ENCODE measurements around the gene LIMD2.

Gene LIMD2

DNA sequence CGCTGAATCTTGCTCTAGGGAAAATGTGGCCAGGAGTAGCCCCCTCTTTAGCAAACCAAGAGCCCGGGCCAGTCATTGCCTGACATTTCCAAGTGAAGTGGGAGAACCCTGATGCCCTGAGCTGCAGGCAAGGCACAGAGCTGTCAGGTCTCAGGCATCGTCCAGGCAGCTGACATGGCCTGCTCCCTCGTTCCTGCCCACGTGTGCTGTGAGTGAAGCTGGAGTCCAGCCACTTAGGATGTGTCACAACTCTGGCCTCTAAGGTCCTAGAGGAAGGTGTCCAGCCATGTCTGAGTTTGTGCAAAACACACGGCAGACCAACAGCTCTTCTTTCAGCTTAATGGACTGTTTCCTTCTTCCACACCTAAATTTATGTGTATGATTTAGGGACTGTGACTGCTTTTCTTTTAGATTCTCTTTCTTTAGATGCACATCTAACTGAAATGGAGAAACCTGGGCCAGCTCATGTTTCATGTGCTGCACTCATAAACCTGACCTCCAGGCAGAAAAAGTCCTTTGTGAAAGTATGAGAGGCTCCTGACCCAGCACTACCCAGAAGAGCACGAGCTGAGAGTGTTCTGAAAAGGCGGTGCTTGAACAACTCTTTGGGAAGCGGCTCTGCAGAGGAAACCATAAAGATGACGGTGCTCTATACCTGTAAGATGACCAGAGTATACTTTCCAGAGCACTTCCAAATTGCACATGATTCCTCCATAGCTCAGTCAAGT is 14.8 kb upstream of the LIMD2 start:
- no peak overlapping the region for H3K27ac ChIP-seq (ENCODE audit: low read depth, low read length)
- H3K9ac ChIP-seq (ENCODE audit: low read length in 5 of 5) = no peak overlapping the region
- peaks cover 0 to 9% (median 0%) of the 10 kb centered on the region in 5 donors for H3K4me1 ChIP-seq (ENCODE audit: control insufficient read depth in 5 of 5, insufficient read depth in 5 of 5, low read length in 5 of 5)
- H3K27me3 ChIP-seq (ENCODE audit: control insufficient read depth in 5 of 5, insufficient read depth in 4 of 5, low read length in 5 of 5) = no peaks in the 10 kb centered on the region
- H3K9me3 ChIP-seq (ENCODE audit: control insufficient read depth in 5 of 5, low read length in 5 of 5) = no peaks in the 10 kb centered on the region
- H3K4me3 ChIP-seq (ENCODE audit: low read depth in 1 of 5, low read length in 5 of 5) = no peak overlapping the region
- H3K36me3 ChIP-seq (ENCODE audit: control insufficient read depth in 5 of 5, insufficient read depth in 5 of 5, low read length in 5 of 5) = peaks cover 21 to 68% (median 45%) of the 10 kb centered on the region in 5 donors

GRCh38 chr17:63709110-63709509 is 9.2 kb upstream of the LIMD2 start:
- H3K4me3 ChIP-seq (ENCODE audit: low read depth in 1 of 5, low read length in 5 of 5) = no peak overlapping the region
- no peak overlapping the region for H3K27ac ChIP-seq (ENCODE audit: low read depth, low read length)
- no peaks in the 10 kb centered on the region for H3K9me3 ChIP-seq (ENCODE audit: control insufficient read depth in 5 of 5, low read length in 5 of 5)
- H3K9ac ChIP-seq (ENCODE audit: low read length in 5 of 5) = no peak overlapping the region
- no peaks in the 10 kb centered on the region for H3K27me3 ChIP-seq (ENCODE audit: control insufficient read depth in 5 of 5, insufficient read depth in 4 of 5, low read length in 5 of 5)
- H3K4me1 ChIP-seq (ENCODE audit: control insufficient read depth in 5 of 5, insufficient read depth in 5 of 5, low read length in 5 of 5) = peaks cover 0 to 3% (median 0%) of the 10 kb centered on the region in 5 donors
- peaks cover 19 to 92% (median 77%) of the 10 kb centered on the region in 5 donors for H3K36me3 ChIP-seq (ENCODE audit: control insufficient read depth in 5 of 5, insufficient read depth in 5 of 5, low read length in 5 of 5)

DNA sequence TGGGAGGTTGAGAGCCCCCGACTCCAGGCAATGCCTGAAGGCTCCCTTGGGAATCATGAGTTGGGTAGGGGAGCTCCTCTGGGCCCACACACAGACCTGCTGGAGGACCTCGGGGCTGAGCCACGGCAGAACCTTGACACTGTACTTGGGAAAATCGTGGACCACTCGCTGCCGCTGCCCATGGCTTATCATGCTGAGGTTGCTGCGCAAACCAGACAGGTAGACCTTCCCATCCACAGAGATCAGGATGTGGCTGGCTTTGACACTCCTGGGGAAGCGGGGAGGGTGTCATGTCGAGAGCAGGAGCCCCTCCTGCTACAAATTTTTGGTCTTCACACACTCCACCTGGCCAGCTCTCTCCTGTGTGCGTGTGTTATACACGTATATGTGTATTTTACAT is 7.2 kb upstream of the LIMD2 start:
- H3K36me3 ChIP-seq (ENCODE audit: control insufficient read depth in 5 of 5, insufficient read depth in 5 of 5, low read length in 5 of 5) = peaks cover 13 to 91% (median 75%) of the 10 kb centered on the region in 5 donors
- no peak overlapping the region for H3K4me3 ChIP-seq (ENCODE audit: low read depth in 1 of 5, low read length in 5 of 5)
- H3K27ac ChIP-seq (ENCODE audit: low read depth, low read length) = no peak overlapping the region

GRCh38 chr17:63706336-63707082 is 6.6 kb upstream of the LIMD2 start:
- H3K4me1 ChIP-seq (ENCODE audit: control insufficient read depth in 5 of 5, insufficient read depth in 5 of 5, low read length in 5 of 5) = peaks cover 0 to 7% (median 4%) of the 10 kb centered on the region in 5 donors
- H3K9ac ChIP-seq (ENCODE audit: low read length in 5 of 5) = no peak overlapping the region
- no peak overlapping the region for H3K27ac ChIP-seq (ENCODE audit: low read depth, low read length)
- H3K36me3 ChIP-seq (ENCODE audit: control insufficient read depth in 5 of 5, insufficient read depth in 5 of 5, low read length in 5 of 5) = peaks cover 13 to 84% (median 69%) of the 10 kb centered on the region in 5 donors
- no peak overlapping the region for H3K4me3 ChIP-seq (ENCODE audit: low read depth in 1 of 5, low read length in 5 of 5)
- H3K27me3 ChIP-seq (ENCODE audit: control insufficient read depth in 5 of 5, insufficient read depth in 4 of 5, low read length in 5 of 5) = no peaks in the 10 kb centered on the region
- H3K9me3 ChIP-seq (ENCODE audit: control insufficient read depth in 5 of 5, low read length in 5 of 5) = no peaks in the 10 kb centered on the region

More for the DNA sequence above, 7.2 kb upstream of the LIMD2 start:
- Histone ChIP-seq H3K4me1 (ENCODE audit: control insufficient read depth in 5 of 5, insufficient read depth in 5 of 5, low read length in 5 of 5) (peaks cover 0 to 3% (median under 1%) of the 10 kb centered on the region in 5 donors), H3K9ac (ENCODE audit: low read length in 5 of 5) (no peak overlapping the region), H3K9me3 (ENCODE audit: control insufficient read depth in 5 of 5, low read length in 5 of 5) (no peaks in the 10 kb centered on the region), H3K27me3 (ENCODE audit: control insufficient read depth in 5 of 5, insufficient read depth in 4 of 5, low read length in 5 of 5) (no peaks in the 10 kb centered on the region)

GRCh38 chr17:63705657-63706056 is 5.7 kb upstream of the LIMD2 start:
- no peak overlapping the region for H3K9ac ChIP-seq (ENCODE audit: low read length in 5 of 5)
- H3K4me3 ChIP-seq (ENCODE audit: low read depth in 1 of 5, low read length in 5 of 5) = no peak overlapping the region
- peaks cover 13 to 77% (median 64%) of the 10 kb centered on the region in 5 donors for H3K36me3 ChIP-seq (ENCODE audit: control insufficient read depth in 5 of 5, insufficient read depth in 5 of 5, low read length in 5 of 5)
- no peaks in the 10 kb centered on the region for H3K27me3 ChIP-seq (ENCODE audit: control insufficient read depth in 5 of 5, insufficient read depth in 4 of 5, low read length in 5 of 5)
- H3K9me3 ChIP-seq (ENCODE audit: control insufficient read depth in 5 of 5, low read length in 5 of 5) = no peaks in the 10 kb centered on the region
- H3K4me1 ChIP-seq (ENCODE audit: control insufficient read depth in 5 of 5, insufficient read depth in 5 of 5, low read length in 5 of 5) = peaks cover 4 to 15% (median 12%) of the 10 kb centered on the region in 5 donors
- H3K27ac ChIP-seq (ENCODE audit: low read depth, low read length) = no peak overlapping the region

- peaks cover 4 to 19% (median 14%) of the 10 kb centered on the region in 5 donors for H3K4me1 ChIP-seq (ENCODE audit: control insufficient read depth in 5 of 5, insufficient read depth in 5 of 5, low read length in 5 of 5)
- no peak overlapping the region for H3K27ac ChIP-seq (ENCODE audit: low read depth, low read length)
- H3K4me3 ChIP-seq (ENCODE audit: low read depth in 1 of 5, low read length in 5 of 5) = no peak overlapping the region
- H3K9me3 ChIP-seq (ENCODE audit: control insufficient read depth in 5 of 5, low read length in 5 of 5) = no peaks in the 10 kb centered on the region
- H3K27me3 ChIP-seq (ENCODE audit: control insufficient read depth in 5 of 5, insufficient read depth in 4 of 5, low read length in 5 of 5) = no peaks in the 10 kb centered on the region
- H3K36me3 ChIP-seq (ENCODE audit: control insufficient read depth in 5 of 5, insufficient read depth in 5 of 5, low read length in 5 of 5) = peaks cover 10 to 69% (median 58%) of the 10 kb centered on the region in 5 donors
- H3K9ac ChIP-seq (ENCODE audit: low read length in 5 of 5) = no peak overlapping the region
These were observed 4.9 kb upstream of the LIMD2 start for GRCh38 chr17:63704836-63705235.

DNA sequence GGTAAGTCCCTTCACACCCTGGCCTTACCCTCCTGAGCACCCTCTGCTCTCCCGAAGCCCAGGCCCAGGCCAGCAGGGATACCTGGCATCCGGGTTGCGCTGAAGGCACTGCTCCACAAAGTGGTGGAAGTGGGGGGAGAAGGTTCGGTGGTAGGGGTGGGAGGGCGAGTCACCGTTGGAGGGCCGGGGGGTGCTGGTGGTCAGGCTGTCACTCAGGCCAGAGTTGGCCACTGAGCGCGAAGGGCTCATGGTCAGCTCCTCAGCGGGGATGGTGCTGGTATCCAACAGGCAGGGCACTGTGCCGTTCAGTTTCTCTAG is 4.3 kb upstream of the LIMD2 start:
- Histone ChIP-seq H3K4me3 (ENCODE audit: low read depth in 1 of 5, low read length in 5 of 5) (no peak overlapping the region), H3K9me3 (ENCODE audit: control insufficient read depth in 5 of 5, low read length in 5 of 5) (no peaks in the 10 kb centered on the region), H3K9ac (ENCODE audit: low read length in 5 of 5) (no peak overlapping the region), H3K27me3 (ENCODE audit: control insufficient read depth in 5 of 5, insufficient read depth in 4 of 5, low read length in 5 of 5) (no peaks in the 10 kb centered on the region), H3K27ac (ENCODE audit: low read depth, low read length) (no peak overlapping the region), H3K4me1 (ENCODE audit: control insufficient read depth in 5 of 5, insufficient read depth in 5 of 5, low read length in 5 of 5) (peaks cover 4 to 22% (median 15%) of the 10 kb centered on the region in 5 donors), H3K36me3 (ENCODE audit: control insufficient read depth in 5 of 5, insufficient read depth in 5 of 5, low read length in 5 of 5) (peaks cover 4 to 63% (median 52%) of the 10 kb centered on the region in 5 donors)

GRCh38 chr17:63703556-63704258 is 3.8 kb upstream of the LIMD2 start:
- H3K36me3 ChIP-seq (ENCODE audit: control insufficient read depth in 5 of 5, insufficient read depth in 5 of 5, low read length in 5 of 5) = peaks cover under 1 to 57% (median 46%) of the 10 kb centered on the region in 5 donors
- H3K27ac ChIP-seq (ENCODE audit: low read depth, low read length) = no peak overlapping the region

DNA sequence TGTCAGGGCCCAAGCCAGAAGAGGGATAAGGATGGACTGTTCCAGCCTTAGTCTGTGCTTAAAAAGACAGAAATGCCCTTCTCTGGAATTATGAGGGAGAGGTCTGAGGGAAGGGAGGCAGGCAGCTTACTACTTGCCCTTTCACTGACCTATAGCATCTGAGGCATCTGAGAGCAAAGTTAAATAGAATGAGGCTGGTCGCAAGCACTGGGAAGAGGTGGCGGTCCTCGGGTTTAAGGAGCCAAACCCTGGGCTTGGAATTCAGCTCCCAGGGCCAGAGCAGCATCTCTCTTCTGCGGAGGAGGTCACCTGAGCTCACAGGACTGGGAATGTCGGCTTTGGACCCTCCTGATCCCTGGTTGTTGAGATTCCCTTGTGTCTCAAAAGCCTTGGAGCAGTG is 3.1 kb upstream of the LIMD2 start:
- Histone ChIP-seq H3K9me3 (ENCODE audit: control insufficient read depth in 5 of 5, low read length in 5 of 5) (no peaks in the 10 kb centered on the region), H3K4me1 (ENCODE audit: control insufficient read depth in 5 of 5, insufficient read depth in 5 of 5, low read length in 5 of 5) (peaks cover 4 to 34% (median 26%) of the 10 kb centered on the region in 5 donors), H3K27me3 (ENCODE audit: control insufficient read depth in 5 of 5, insufficient read depth in 4 of 5, low read length in 5 of 5) (no peaks in the 10 kb centered on the region), H3K36me3 (ENCODE audit: control insufficient read depth in 5 of 5, insufficient read depth in 5 of 5, low read length in 5 of 5) (peaks cover 0 to 51% (median 44%) of the 10 kb centered on the region in 5 donors), H3K4me3 (ENCODE audit: low read depth in 1 of 5, low read length in 5 of 5) (no peak overlapping the region), H3K27ac (ENCODE audit: low read depth, low read length) (no peak overlapping the region), H3K9ac (ENCODE audit: low read length in 5 of 5) (no peak overlapping the region)

More at GRCh38 chr17:63703556-63704258, 3.8 kb upstream of the LIMD2 start:
- no peak overlapping the region for H3K9ac ChIP-seq (ENCODE audit: low read length in 5 of 5)
- H3K27me3 ChIP-seq (ENCODE audit: control insufficient read depth in 5 of 5, insufficient read depth in 4 of 5, low read length in 5 of 5) = no peaks in the 10 kb centered on the region
- H3K4me3 ChIP-seq (ENCODE audit: low read depth in 1 of 5, low read length in 5 of 5) = no peak overlapping the region
- peaks cover 4 to 27% (median 20%) of the 10 kb centered on the region in 5 donors for H3K4me1 ChIP-seq (ENCODE audit: control insufficient read depth in 5 of 5, insufficient read depth in 5 of 5, low read length in 5 of 5)
- H3K9me3 ChIP-seq (ENCODE audit: control insufficient read depth in 5 of 5, low read length in 5 of 5) = no peaks in the 10 kb centered on the region

GRCh38 chr17:63702721-63703015 is 2.7 kb upstream of the LIMD2 start:
- Histone ChIP-seq H3K36me3 (ENCODE audit: control insufficient read depth in 5 of 5, insufficient read depth in 5 of 5, low read length in 5 of 5) (peaks cover 0 to 50% (median 44%) of the 10 kb centered on the region in 5 donors), H3K27me3 (ENCODE audit: control insufficient read depth in 5 of 5, insufficient read depth in 4 of 5, low read length in 5 of 5) (no peaks in the 10 kb centered on the region), H3K4me3 (ENCODE audit: low read depth in 1 of 5, low read length in 5 of 5) (no peak overlapping the region), H3K9me3 (ENCODE audit: control insufficient read depth in 5 of 5, low read length in 5 of 5) (no peaks in the 10 kb centered on the region), H3K27ac (ENCODE audit: low read depth, low read length) (no peak overlapping the region), H3K4me1 (ENCODE audit: control insufficient read depth in 5 of 5, insufficient read depth in 5 of 5, low read length in 5 of 5) (peaks cover 4 to 37% (median 30%) of the 10 kb centered on the region in 5 donors), H3K9ac (ENCODE audit: low read length in 5 of 5) (no peak overlapping the region)

Measured in subcutaneous abdominal adipose tissue (tissue), 5 donors.